Skeletal muscle tissue (tissue), 4 donors: ENCODE data around the gene MDK. TPM values are rescaled to one million over a fixed set of nuclear protein-coding genes. Genes with fewer than 3 reads are reported as not detected.

Experiments
- H3K27ac ChIP-seq: one replicate; pipeline ENCODE4 v1.7.0; 2013; ENCODE audit warnings: mild to moderate bottlenecking, low read depth, low read length, inconsistent platforms
- H3K27me3 ChIP-seq, 3 donors: one replicate each; pipeline ENCODE4 v1.7.0; 2013; ENCODE audit warnings: low read length in 3 of 3; ENCODE audit not compliant: control insufficient read depth in 3 of 3, insufficient read depth in 3 of 3
- H3K36me3 ChIP-seq, 3 donors: one replicate each; pipeline ENCODE4 v1.7.0; 2013; ENCODE audit warnings: low read length in 3 of 3; ENCODE audit not compliant: control insufficient read depth in 3 of 3, insufficient read depth in 3 of 3
- H3K4me1 ChIP-seq, 3 donors: one replicate each; pipeline ENCODE4 v1.7.0; 2013; ENCODE audit warnings: low read length in 3 of 3, mild to moderate bottlenecking in 3 of 3; ENCODE audit not compliant: control insufficient read depth in 3 of 3, insufficient read depth in 3 of 3
- H3K4me3 ChIP-seq, 3 donors: one replicate each; pipeline ENCODE4 v1.7.0; 2013; ENCODE audit warnings: low read length in 3 of 3
- H3K9ac ChIP-seq, 3 donors: one replicate each; pipeline ENCODE4 v1.7.0; 2013; ENCODE audit warnings: low read length in 3 of 3, mild to moderate bottlenecking in 3 of 3, moderate library complexity in 2 of 3, low read depth in 1 of 3
- H3K9me3 ChIP-seq, 3 donors: one replicate each; pipeline ENCODE4 v1.7.0; 2013; ENCODE audit warnings: low read length in 3 of 3; ENCODE audit not compliant: control insufficient read depth in 3 of 3
- total RNA-seq: library from RNA; depleted of rRNA; stranded (reverse); fragments of >200 nt; gene quantifications from one replicate; pipeline ENCODE4 v1.2.3, GENCODE V29; 2014
- donor health status: Osteomylitis.

Gene MDK
- total RNA-seq, 1 donor from 2014 or later = 28.2 TPM

DNA sequence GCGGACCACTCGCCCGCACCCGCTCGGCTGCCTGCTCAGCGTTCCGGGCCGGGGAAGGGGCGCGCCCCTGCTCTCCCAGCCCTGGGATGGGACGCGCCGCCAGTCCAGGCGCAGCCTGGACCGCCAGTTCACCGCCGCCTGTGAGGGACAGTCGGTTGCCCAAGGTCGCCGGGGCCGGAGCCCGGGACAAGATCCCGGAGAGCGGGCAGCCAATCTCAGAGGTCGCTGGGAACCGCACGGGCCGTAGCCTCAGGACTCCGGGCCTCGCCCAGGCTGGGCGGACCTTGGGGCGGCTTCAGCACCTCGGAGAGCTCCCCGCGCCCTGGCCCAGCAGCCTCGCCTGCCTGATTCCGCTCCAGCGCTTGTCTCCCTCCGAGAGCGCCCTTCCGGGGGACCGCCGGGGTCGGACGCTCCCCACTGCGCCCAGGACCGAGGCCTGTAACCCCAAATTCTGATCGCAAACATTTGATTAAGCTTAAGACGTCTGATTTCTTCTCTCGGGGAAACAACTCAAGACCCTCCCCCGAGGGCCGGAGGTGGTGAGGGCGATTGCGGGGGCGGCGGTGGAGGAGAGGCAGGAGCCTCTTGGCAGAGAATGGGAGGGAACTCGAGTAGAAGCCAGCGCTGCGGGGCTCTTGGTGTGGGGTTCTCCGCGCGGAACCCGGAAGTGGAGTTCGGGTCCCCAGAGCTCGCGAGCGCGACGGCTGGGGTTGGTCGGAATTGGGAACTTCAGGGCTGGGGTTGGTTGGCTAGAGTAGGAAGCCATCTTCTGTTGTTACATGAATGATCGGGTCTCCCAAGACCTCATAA, 11.2 kb downstream of the MDK start:
- Histone ChIP-seq H3K4me1 (peaks cover 14 to 25% (median 20%) of the 10 kb centered on the region in 3 donors), H3K36me3 (peaks cover 9 to 18% (median 16%) of the 10 kb centered on the region in 3 donors), H3K27me3 (peaks cover 24 to 31% (median 31%) of the 10 kb centered on the region in 3 donors), H3K27ac (no peak overlapping the region), H3K9ac (no peak overlapping the region), H3K9me3 (no peaks in the 10 kb centered on the region), H3K4me3 (peak overlapping the region in 2 of 3 donors; percentile 43 to 49)

DNA sequence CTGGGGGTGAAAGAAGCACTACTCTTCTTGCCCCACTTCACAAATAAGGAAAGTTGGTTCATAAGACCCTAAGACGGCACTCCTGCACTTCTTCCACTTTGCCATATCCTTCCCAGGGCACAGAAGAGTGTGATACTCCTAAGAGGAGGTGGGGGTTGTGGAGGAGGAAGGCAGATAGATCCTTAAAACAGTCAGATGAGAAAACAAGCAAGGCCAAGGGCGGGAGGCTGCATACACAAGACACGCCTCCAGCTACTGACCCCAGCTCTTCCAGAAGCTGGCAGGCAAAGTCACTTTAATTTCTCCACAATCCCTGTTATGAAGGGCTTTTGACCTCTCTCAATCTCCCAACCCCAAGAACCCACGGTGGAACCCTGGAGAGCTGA, 11.8 kb downstream of the MDK start:
- H3K36me3 ChIP-seq = peaks cover 11 to 24% (median 19%) of the 10 kb centered on the region in 3 donors
- no peaks in the 10 kb centered on the region for H3K9me3 ChIP-seq
- peaks cover 14 to 25% (median 20%) of the 10 kb centered on the region in 3 donors for H3K4me1 ChIP-seq
- H3K27ac ChIP-seq = no peak overlapping the region
- H3K4me3 ChIP-seq = no peak overlapping the region
- H3K27me3 ChIP-seq = peaks cover 24 to 25% (median 25%) of the 10 kb centered on the region in 3 donors
- H3K9ac ChIP-seq = no peak overlapping the region

DNA sequence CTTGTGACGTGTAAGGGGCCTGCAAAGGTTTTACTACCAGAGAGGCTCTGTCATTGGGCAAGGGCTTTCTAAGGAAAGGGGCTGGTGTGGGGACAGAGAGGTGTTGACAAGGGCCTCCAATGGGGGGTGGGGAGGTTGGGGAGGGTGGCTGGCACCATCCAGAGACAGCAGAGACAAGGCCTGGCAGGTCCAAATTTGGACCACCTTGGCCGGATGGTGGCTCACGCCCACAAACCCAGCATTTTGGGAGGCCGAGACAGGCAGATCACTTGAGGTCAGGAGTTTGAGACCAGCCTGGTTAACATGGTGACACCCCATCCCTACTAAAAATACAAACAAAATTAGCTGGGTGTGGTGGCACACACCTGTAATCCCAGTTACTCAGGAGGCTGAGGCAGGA, 12.3 kb downstream of the MDK start:
- Histone ChIP-seq H3K36me3 (peaks cover 11 to 24% (median 19%) of the 10 kb centered on the region in 3 donors), H3K27me3 (peaks cover 19 to 22% (median 19%) of the 10 kb centered on the region in 3 donors), H3K4me1 (peaks cover 14 to 25% (median 20%) of the 10 kb centered on the region in 3 donors), H3K9ac (no peak overlapping the region), H3K4me3 (no peak overlapping the region), H3K27ac (no peak overlapping the region), H3K9me3 (no peaks in the 10 kb centered on the region)

DNA sequence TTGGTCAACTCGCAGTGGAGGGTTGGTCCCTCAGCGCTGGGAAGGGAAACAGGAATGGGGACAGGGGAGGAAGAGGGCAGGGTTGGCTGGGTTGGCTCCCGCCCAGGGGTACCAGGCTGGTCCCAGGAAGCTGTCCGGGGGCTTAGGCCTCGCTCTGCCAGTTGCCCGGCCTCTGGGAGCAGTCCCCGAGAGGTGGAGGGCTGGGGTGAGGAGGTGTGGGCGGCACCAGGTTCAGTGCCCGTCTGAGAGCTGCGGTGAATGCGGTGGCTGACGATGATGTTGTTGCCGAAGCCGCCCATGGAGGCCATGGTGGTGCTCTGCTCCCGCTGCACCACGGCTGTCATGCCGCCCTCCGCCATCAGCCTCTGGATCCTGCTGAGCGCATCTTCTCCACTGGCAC, 16.1 kb downstream of the MDK start:
- no peak overlapping the region for H3K27ac ChIP-seq
- peaks cover 14 to 29% (median 19%) of the 10 kb centered on the region in 3 donors for H3K36me3 ChIP-seq
- H3K9ac ChIP-seq = no peak overlapping the region
- no peaks in the 10 kb centered on the region for H3K27me3 ChIP-seq
- H3K9me3 ChIP-seq = no peaks in the 10 kb centered on the region
- no peak overlapping the region for H3K4me3 ChIP-seq
- H3K4me1 ChIP-seq = peaks cover 0 to 5% (median 4%) of the 10 kb centered on the region in 3 donors

DNA sequence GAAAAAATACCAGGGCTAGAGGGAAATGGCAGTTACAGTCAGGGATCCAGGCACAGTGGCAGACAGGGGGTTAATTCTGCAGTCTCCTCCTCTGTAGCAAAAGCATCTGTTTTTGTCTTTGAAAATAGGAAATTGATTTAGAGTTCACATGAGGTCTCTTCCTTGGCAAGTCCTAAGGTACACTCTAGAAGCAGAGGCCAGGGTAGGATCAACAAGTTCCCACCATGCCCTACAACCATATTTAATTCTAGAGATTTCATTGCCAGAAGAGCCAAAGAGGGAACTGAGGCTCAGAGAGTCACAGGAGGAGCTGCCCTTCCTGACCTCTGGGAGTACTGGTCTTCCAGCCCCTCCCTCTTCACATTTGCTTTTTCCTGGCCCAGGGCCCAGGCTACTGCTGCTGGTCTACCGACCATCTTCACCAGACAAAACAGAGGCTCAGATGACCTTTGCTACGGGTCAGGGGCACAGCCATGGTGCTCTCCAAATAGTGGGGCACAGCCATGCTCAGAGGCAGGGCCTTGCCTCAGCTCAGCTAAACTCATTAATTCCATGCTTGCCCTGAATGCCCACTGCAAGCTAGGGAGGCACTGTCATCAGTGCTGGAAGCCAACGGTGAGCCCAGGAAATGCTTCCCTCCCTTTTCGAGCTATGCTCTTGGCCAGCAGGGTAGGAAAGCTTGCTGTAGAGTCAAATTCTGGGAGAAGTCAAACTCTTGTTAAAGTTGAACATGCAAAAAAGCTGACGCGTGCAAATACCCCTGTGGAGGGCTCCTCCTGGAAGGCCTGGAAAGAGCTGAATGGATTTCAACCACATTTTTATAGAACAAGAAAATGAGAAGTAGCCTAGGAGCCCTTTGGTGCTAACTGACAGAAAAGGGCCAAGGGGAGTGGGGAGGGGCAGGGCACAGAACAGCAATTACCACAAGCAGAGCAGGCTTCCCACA, 21.8 kb downstream of the MDK start:
- peak overlapping the region in 1 of 3 donors; percentile 22 for H3K4me3 ChIP-seq
- peaks cover 4 to 17% (median 10%) of the 10 kb centered on the region in 3 donors for H3K4me1 ChIP-seq
- no peak overlapping the region for H3K9ac ChIP-seq
- H3K36me3 ChIP-seq = peaks cover 17 to 28% (median 19%) of the 10 kb centered on the region in 3 donors
- no peak overlapping the region for H3K27ac ChIP-seq
- H3K9me3 ChIP-seq = no peaks in the 10 kb centered on the region
- no peaks in the 10 kb centered on the region for H3K27me3 ChIP-seq

DNA sequence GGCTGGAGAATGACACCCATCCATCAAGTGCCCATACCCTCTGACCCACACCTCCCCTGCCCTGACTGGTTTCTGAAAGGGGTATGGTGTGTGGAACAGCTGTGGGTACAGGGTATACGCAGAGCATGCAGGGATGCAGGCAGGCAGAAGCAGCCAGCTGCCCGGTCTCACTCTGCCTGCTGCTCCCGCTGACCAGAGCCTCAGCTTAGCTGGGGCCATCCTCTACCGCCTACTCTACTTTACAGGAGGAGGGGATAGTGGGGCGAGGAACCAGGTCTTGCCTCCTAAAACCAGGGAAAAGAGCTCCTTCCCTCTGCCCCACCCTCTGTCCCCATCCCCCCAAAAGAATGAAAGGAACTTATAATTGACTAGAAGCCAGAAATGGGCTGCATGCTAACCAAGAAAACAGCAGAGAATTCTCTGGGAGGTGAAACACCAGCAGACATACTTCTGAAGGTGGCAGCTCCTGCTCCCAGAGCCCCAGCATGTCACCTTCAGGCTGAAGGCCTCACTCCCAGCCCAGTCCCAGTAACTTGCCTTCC, 23.1 kb downstream of the MDK start:
- H3K4me1 ChIP-seq = peaks cover 4 to 17% (median 10%) of the 10 kb centered on the region in 3 donors
- no peak overlapping the region for H3K27ac ChIP-seq
- no peak overlapping the region for H3K4me3 ChIP-seq
- no peaks in the 10 kb centered on the region for H3K9me3 ChIP-seq
- no peak overlapping the region for H3K9ac ChIP-seq
- peaks cover 25 to 37% (median 25%) of the 10 kb centered on the region in 3 donors for H3K36me3 ChIP-seq
- H3K27me3 ChIP-seq = no peaks in the 10 kb centered on the region

DNA sequence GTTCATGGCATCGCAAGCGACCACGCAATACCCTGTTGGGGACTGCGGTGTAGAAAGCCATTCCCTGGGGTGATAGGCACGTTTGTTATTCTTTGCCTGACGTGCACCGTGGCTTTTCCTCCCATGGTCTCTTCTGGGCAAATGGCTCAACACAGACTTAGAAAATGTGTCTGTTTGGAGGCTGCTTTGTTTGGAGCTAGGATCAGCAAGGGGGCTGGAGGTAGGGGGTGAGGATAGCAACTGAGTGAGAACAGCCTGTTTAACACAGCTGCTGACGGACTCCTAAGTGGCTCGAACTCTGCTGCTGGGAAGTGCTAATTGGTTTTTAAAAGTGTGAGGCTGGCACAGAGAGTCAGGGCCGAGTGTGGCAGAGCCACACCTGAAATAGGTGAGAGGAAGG, 26.2 kb downstream of the MDK start:
- H3K9me3 ChIP-seq = no peaks in the 10 kb centered on the region
- H3K27me3 ChIP-seq = no peaks in the 10 kb centered on the region
- H3K4me1 ChIP-seq = peaks cover 4 to 17% (median 9%) of the 10 kb centered on the region in 3 donors
- no peak overlapping the region for H3K4me3 ChIP-seq
- no peak overlapping the region for H3K9ac ChIP-seq
- peaks cover 28 to 40% (median 33%) of the 10 kb centered on the region in 3 donors for H3K36me3 ChIP-seq
- H3K27ac ChIP-seq = no peak overlapping the region

DNA sequence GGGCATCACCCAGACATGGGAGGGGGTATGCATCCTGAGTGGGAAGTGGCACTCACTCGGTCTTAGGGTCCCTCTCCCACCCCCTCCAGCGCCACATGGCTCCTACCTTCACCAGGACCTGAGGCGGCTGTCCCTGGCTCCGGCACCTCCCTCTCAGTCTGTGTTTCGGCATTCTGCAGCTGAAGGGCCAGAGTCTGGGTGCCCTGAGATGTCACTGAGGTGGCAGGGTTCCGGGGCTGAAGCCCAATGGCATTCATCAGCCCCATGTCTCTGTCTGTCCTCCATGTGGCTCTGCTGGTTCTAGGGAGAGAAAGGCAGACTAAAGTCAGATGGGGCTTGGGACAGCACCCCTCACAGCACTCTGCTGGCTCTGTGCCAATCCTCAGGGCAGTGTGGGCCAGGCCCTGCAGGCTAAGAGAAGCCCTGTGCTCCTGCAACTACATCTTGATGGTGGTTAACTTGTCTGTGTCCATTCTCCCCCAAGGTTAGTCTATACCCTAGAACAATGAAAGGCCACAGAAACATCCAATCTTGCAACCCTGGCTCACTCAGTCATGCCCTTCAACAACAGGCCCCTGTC, 27.0 kb downstream of the MDK start:
- Histone ChIP-seq H3K4me3 (no peak overlapping the region), H3K36me3 (peaks cover 29 to 34% (median 30%) of the 10 kb centered on the region in 3 donors), H3K4me1 (peaks cover 0 to 8% (median 2%) of the 10 kb centered on the region in 3 donors), H3K9me3 (no peaks in the 10 kb centered on the region), H3K27me3 (no peaks in the 10 kb centered on the region), H3K9ac (no peak overlapping the region), H3K27ac (no peak overlapping the region)

DNA sequence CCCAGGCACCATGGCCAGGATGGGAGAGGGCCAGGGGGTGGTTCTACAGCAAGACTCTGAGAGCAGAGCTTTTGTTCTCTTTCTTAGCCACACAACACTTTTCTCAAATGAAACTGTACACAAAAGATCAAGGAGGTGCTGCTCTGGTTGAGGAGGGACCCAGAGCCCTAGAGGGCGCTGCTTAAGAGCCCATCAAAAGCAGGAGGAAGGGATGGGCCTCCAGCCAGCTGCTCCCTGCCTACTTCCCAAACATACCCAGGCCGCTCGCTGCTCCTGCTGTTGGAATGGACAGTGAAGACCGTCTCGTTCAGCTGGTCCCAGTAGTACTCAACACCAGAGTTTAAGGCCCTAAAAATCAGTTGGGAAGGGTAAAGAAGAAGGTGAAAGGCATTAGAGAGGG, 28.6 kb downstream of the MDK start:
- no peak overlapping the region for H3K4me3 ChIP-seq
- no peak overlapping the region for H3K27ac ChIP-seq
- H3K36me3 ChIP-seq = peaks cover 38 to 44% (median 42%) of the 10 kb centered on the region in 3 donors
- peaks cover 0 to under 1% (median 0%) of the 10 kb centered on the region in 3 donors for H3K4me1 ChIP-seq
- H3K9me3 ChIP-seq = no peaks in the 10 kb centered on the region
- no peak overlapping the region for H3K9ac ChIP-seq
- H3K27me3 ChIP-seq = no peaks in the 10 kb centered on the region
